Activated naive CD8-positive, alpha-beta T cell treated with anti-CD3 and anti-CD28 coated beads for 36 hours (primary cell): ENCODE results near the gene MTX1. TPM values are rescaled to one million over a fixed set of nuclear protein-coding genes. Genes with fewer than 3 reads are reported as not detected.
"Not testable (repeated sequence)": the region's sequence is repeated elsewhere in the genome, so short reads cannot be mapped to it uniquely, and the experiment has no call there.

Experiments used
- DNase-seq: peaks from one replicate; pipeline ENCODE4 v3.0.0; 2021
- H3K27ac Mint-ChIP-seq: one replicate; pipeline ENCODE4 v1.8.0; 2022; ENCODE audit warnings: mild to moderate bottlenecking, moderate library complexity, mixed read lengths
- H3K27me3 Mint-ChIP-seq: one replicate; pipeline ENCODE4 v1.8.0; 2022; ENCODE audit warnings: mild to moderate bottlenecking, mixed read lengths
- H3K36me3 Mint-ChIP-seq: one replicate; pipeline ENCODE4 v1.8.0; 2021; ENCODE audit warnings: mild to moderate bottlenecking, mixed read lengths
- H3K4me1 Mint-ChIP-seq: one replicate; pipeline ENCODE4 v1.8.0; 2021; ENCODE audit warnings: mixed read lengths
- H3K4me3 Mint-ChIP-seq: one replicate; pipeline ENCODE4 v1.8.0; 2022; ENCODE audit warnings: mild to moderate bottlenecking, moderate library complexity, mixed read lengths
- H3K9me3 Mint-ChIP-seq: one replicate; pipeline ENCODE4 v1.8.0; 2022; ENCODE audit warnings: mixed read lengths
- total RNA-seq, 2 experiments: library from RNA; stranded (reverse); gene quantifications; one replicate each; pipeline ENCODE4 v1.2.3, GENCODE V29; 2021

MTX1 gene
- total RNA-seq, 2 experiments from 2014 or later: 68.0 to 72.5 TPM

DNA sequence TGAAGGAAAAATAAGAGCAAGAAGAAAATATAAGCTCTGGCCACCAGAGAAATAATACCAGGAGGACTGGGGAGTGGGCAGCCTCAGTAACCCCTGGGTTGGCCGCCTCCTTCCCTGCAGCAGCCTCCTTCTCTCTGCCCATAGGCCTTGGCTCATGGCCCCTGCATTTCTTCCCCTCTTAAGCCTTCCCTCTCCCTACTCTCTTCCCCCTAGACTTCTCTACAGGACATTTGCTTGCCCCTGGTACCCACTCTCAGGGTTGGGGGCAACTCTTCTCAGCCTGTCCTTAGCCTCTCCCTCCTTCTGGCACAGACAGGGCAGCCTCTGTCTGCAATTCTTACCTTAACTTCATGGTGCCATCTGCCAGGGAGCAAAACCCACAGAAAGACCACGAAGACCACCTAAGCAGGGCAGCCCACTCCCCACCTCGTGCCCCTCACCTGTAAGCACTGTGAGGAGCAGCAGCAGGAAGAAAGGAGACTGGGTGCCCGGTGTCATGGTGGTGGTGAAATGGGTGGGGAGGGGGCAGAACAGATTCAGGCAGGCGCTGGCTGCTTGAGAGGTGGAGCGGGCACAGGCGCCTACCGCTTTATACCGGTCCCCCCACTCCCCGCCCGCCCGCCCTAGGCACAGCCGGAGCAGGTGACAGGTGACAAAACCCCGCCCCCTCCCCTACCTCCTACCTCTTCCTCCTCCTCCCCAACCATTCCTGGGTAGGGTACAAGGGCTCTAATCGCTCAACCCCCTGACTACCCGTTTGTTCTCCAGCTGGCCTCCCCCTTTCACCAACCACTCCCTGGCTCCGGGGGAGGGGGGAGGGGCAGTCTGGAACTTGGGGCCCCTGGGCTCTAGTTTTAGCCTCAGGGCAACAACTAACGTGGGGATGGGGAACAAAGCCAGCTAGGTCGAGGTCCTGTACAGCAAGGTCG, 15.9 kb upstream of the MTX1 start:
- H3K36me3 Mint-ChIP-seq: peaks cover 7% of the 10 kb centered on the region
- H3K27ac Mint-ChIP-seq: peak overlapping the region; percentile 100
- H3K4me3 Mint-ChIP-seq: peak overlapping the region; percentile 95
- no peak for DNase-seq
- peaks cover 41% of the 10 kb centered on the region for H3K4me1 Mint-ChIP-seq
- H3K27me3 Mint-ChIP-seq: peaks cover 5% of the 10 kb centered on the region
- no peaks in the 10 kb centered on the region for H3K9me3 Mint-ChIP-seq

DNA sequence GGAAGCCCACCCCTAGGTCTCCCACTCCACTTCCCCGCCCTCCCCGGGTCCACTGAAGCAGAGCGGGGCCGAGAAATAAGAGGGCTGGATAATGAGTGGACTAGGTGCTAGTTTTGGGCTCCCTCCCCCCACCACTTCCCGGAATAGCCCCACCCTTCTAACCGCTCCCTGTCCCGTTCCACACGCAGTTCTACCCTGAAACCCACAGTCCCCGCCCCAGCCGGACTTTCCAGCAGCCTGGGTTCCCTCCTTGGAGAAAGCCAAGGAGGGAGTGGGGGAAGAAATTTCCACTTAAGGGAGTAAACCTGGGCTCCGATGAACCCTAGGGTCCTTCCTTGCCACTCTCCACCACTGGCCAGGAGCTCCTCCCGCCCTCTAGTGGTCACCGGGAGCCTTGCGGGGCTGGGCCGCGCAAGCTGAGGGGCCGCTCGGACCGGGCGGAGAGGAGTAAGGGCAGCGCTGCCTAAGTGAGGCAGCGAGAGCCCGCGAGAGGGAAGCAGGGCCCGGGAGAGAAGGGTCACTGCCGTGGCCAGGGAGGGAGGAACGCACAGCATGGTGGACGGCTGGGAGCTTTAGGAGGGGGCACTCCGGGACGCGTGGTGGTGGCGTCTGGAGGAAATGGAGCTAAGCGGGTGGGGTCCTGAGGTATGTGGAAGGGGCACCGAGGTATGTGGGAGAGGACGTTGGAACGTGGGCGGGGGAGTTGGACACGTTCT, 15.1 kb upstream of the MTX1 start:
- DNase-seq: peak; percentile 84
- peaks cover 5% of the 10 kb centered on the region for H3K27me3 Mint-ChIP-seq
- H3K36me3 Mint-ChIP-seq: peaks cover 12% of the 10 kb centered on the region
- peak overlapping the region; percentile 95 for H3K4me3 Mint-ChIP-seq
- peaks cover 37% of the 10 kb centered on the region for H3K4me1 Mint-ChIP-seq
- peak overlapping the region; percentile 100 for H3K27ac Mint-ChIP-seq
- no peaks in the 10 kb centered on the region for H3K9me3 Mint-ChIP-seq

DNA sequence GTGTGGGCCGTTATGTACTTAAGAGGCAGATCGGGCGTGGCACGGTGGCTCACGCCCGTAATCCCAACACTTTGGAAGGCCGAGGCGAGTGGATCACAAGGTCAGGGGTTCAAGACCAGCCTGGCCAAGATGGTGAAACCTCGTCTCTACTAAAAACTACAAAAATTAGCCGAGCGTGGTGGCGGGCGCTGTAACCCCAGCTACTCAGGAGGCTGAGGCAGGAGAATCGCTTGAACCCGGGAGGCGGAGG, 14.6 kb upstream of the MTX1 start:
- not testable (repeated sequence) for H3K27me3 Mint-ChIP-seq, DNase-seq, H3K9me3 Mint-ChIP-seq
- peaks cover 37% of the 10 kb centered on the region for H3K4me1 Mint-ChIP-seq
- H3K4me3 Mint-ChIP-seq: peak overlapping the region; percentile 95
- peak overlapping the region; percentile 100 for H3K27ac Mint-ChIP-seq
- peaks cover 12% of the 10 kb centered on the region for H3K36me3 Mint-ChIP-seq

DNA sequence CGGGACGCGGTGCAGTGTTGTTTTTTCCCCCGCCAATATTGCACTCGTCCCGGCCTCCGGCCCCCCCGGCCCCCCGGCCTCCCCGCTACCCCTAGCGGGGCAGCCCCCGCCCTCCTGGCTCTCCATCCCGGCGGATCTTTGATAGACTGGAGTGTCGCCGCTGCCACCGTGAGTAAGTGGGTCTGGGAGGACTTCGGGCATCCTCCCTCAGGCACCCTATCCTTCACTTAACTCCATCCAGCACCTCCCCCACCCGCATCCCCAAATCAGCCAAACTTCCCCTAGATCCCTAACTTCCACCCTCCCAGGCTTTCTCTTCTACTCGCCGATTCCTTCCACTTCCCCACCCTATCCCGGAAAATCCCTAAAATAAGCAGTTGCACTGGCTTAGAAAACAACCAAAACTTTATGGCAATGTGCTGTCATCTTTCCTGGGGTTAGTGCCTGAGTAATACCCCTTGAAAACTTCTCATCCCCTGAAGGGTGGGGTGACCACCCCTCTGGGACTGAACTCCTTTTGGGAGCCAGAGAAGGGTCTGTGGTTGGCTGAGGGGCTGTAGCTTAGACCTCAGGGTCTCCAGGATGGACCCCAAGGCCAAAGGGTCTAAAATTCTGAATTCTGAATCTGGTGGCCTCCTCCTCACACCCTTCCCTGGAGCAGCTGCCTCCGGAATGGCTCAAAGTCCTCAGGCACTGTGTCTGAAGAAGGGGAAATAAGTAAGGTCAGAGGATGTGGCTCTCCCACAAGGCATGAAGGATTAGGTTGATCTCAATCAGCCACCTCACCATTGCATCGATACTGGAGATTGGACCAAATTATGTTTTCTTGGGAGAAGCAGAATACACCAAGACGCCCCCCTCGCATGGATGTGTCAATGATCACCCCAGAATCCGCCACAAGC, 13.0 kb upstream of the MTX1 start:
- Mint-ChIP-seq H3K36me3 (peaks cover 12% of the 10 kb centered on the region), H3K27me3 (peaks cover 5% of the 10 kb centered on the region), H3K27ac (peak overlapping the region; percentile 77), H3K4me1 (peaks cover 37% of the 10 kb centered on the region), H3K9me3 (no peaks in the 10 kb centered on the region), H3K4me3 (peak overlapping the region; percentile 84)
- DNase-seq: no peak

GRCh38 chr1:155196103-155196892, 12.2 kb upstream of the MTX1 start:
- Mint-ChIP-seq H3K27ac (no peak overlapping the region), H3K27me3 (peaks cover 5% of the 10 kb centered on the region), H3K9me3 (no peaks in the 10 kb centered on the region), H3K4me1 (peaks cover 37% of the 10 kb centered on the region), H3K4me3 (peak overlapping the region; percentile 84), H3K36me3 (peaks cover 12% of the 10 kb centered on the region)
- no peak for DNase-seq

DNA sequence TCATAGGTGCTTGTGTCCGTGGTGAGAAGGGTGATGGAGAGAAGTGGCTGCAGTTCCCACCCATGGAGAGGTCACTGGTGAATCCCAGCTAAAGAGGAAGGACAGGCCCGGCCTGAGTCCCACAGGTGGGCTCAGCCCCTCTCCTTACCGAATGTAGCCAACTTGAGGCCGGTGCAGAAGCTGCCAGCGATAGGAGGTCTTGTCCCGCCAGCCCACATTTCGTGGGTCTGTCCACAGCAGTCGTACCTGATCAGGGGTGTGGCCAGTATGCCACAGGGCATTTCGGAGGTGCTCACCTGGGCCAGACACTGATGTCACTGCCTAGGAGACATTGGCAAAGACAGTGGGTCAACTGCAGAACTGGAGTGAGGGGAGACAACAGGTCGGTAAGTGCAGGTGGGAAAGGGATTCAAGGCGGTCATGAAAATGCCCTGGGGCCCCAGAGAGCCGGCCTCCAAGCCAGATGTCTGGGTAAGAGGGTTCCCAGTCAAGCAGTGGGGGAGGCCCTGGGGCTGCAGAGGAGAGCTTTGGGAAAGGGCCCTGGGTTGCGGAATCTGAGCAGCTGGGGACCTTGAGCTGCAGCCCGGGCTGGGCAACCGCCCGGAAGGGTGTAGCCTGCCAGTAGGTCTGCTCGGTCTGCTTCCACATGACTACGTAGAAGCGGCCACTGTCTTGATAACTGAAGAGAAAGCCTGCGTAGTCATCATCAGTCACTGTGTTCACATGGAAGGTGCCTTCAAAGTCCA, 11.4 kb upstream of the MTX1 start:
- Mint-ChIP-seq H3K36me3 (peaks cover 12% of the 10 kb centered on the region), H3K4me3 (no peak overlapping the region), H3K27ac (no peak overlapping the region), H3K9me3 (no peaks in the 10 kb centered on the region), H3K4me1 (peaks cover 35% of the 10 kb centered on the region), H3K27me3 (peaks cover 5% of the 10 kb centered on the region)
- DNase-seq: no peak

DNA sequence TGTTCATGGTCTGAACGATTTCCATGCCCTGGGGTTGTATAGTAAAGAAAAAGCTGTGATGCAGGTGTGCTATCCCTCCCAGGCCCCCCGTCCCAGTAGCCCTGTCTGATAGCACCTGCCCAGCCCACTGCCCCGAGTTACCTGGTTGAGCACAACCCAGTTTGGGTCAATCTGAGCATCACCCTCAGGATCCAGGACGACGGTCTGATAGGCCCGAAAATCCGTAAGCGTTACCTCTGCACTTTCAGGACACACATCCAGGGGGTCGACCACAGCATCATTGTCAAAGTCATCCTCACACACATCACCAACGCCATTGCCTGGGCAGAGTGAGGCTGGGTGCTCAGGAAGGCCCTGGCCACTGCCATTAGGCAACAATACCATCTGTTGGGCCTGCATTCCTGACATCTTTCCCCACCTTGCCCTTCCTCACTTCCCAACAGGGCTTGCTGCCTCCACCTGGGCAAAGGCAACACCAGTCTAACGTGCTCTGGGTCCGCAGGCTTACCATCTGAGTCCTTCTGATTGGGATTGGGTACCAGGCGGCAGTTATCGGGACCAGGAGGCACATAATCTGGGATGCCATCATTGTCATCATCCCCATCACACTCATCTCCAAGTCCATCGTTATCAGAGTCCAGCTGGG, 10.5 kb upstream of the MTX1 start:
- DNase-seq: no peak

GRCh38 chr1:155198547-155198906, 10.0 kb upstream of the MTX1 start:
- Mint-ChIP-seq H3K9me3 (no peaks in the 10 kb centered on the region), H3K4me3 (no peak overlapping the region), H3K27me3 (peaks cover 2% of the 10 kb centered on the region), H3K4me1 (peaks cover 22% of the 10 kb centered on the region), H3K27ac (no peak overlapping the region), H3K36me3 (peaks cover 12% of the 10 kb centered on the region)
- DNase-seq: no peak

More for the DNA sequence above, 10.5 kb upstream of the MTX1 start:
- Mint-ChIP-seq H3K36me3 (peaks cover 12% of the 10 kb centered on the region), H3K4me3 (no peak overlapping the region), H3K27me3 (peaks cover 5% of the 10 kb centered on the region), H3K27ac (no peak overlapping the region), H3K9me3 (no peaks in the 10 kb centered on the region), H3K4me1 (peaks cover 27% of the 10 kb centered on the region)

GRCh38 chr1:155199792-155200191, 8.7 kb upstream of the MTX1 start:
- H3K4me3 Mint-ChIP-seq: no peak overlapping the region

GRCh38 chr1:155200920-155201319, 7.6 kb upstream of the MTX1 start:
- no peak for DNase-seq
- Mint-ChIP-seq H3K4me3 (no peak overlapping the region), H3K27ac (no peak overlapping the region), H3K9me3 (no peaks in the 10 kb centered on the region), H3K4me1 (peaks cover 4% of the 10 kb centered on the region), H3K27me3 (no peaks in the 10 kb centered on the region), H3K36me3 (peaks cover 6% of the 10 kb centered on the region)

More at GRCh38 chr1:155199792-155200191, 8.7 kb upstream of the MTX1 start:
- no peak overlapping the region for H3K27ac Mint-ChIP-seq
- H3K9me3 Mint-ChIP-seq: no peaks in the 10 kb centered on the region
- H3K36me3 Mint-ChIP-seq: peaks cover 6% of the 10 kb centered on the region
- DNase-seq: no peak
- peaks cover 12% of the 10 kb centered on the region for H3K4me1 Mint-ChIP-seq
- H3K27me3 Mint-ChIP-seq: no peaks in the 10 kb centered on the region

GRCh38 chr1:155202198-155202597, 6.3 kb upstream of the MTX1 start:
- DNase-seq: no peak
- no peaks in the 10 kb centered on the region for H3K27me3 Mint-ChIP-seq
- peaks cover 4% of the 10 kb centered on the region for H3K36me3 Mint-ChIP-seq
- no peak overlapping the region for H3K4me3 Mint-ChIP-seq
- peaks cover 5% of the 10 kb centered on the region for H3K4me1 Mint-ChIP-seq
- H3K27ac Mint-ChIP-seq: no peak overlapping the region
- no peaks in the 10 kb centered on the region for H3K9me3 Mint-ChIP-seq

- Mint-ChIP-seq H3K27ac (no peak overlapping the region), H3K36me3 (peaks cover 4% of the 10 kb centered on the region), H3K4me3 (no peak overlapping the region), H3K27me3 (no peaks in the 10 kb centered on the region), H3K4me1 (peaks cover 10% of the 10 kb centered on the region), H3K9me3 (no peaks in the 10 kb centered on the region)
- no peak for DNase-seq
These were observed 5.6 kb upstream of the MTX1 start for GRCh38 chr1:155202731-155203515.

DNA sequence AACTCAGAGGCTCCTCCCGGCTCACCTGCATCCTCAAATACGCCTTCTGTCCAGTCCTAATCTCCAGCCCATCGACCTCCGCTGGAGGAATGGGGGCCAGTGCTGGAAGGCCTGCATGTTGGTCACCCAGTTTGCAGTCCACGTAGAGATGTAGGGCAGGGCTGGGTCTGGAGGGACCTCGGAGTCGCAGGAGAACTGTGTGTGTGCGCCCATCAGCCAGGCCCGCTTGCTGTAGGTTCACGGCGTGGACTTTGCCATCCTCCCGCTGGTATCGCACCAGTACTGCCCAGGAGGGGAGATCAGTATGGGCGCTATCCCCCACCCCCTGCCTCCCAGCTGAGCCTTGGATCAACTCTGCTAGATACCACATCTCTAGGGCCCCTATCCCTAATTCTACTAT, 3.5 kb upstream of the MTX1 start:
- Mint-ChIP-seq H3K4me1 (peaks cover 17% of the 10 kb centered on the region), H3K27ac (no peak overlapping the region), H3K9me3 (no peaks in the 10 kb centered on the region), H3K36me3 (no peaks in the 10 kb centered on the region), H3K27me3 (no peaks in the 10 kb centered on the region), H3K4me3 (no peak overlapping the region)
- no peak for DNase-seq
